Lower leg skin (tissue), 4 donors: ENCODE results near the gene DNAJC13. TPM values are rescaled to one million over a fixed set of nuclear protein-coding genes. Genes with fewer than 3 reads are reported as not detected.

Experiments used
- DNase-seq, 2 donors: peaks; one replicate each; pipeline ENCODE4 v3.0.0-alpha.2; 2019; ENCODE audit warnings: low spot score in 2 of 2
- H3K4me3 ChIP-seq: fragments of 200-600 bp; sonication (generic); 2 replicates; pipeline ENCODE4 v1.5.1; 2017; ENCODE audit warnings: mild to moderate bottlenecking, low read depth; ENCODE audit not compliant: poor library complexity, severe bottlenecking
- CTCF ChIP-seq, 3 donors: fragments of 450-650 bp; IDR thresholded peaks; one replicate each; pipeline ENCODE4 v1.5.1; 2016; ENCODE audit warnings: antibody characterized with exemption in 3 of 3, mild to moderate bottlenecking in 3 of 3, moderate library complexity in 2 of 3
- POLR2A ChIP-seq, 2 donors: fragments of 450-650 bp; IDR thresholded peaks; one replicate each; pipeline ENCODE4 v1.6.1; 2016 to 2017; ENCODE audit warnings: antibody characterized with exemption in 2 of 2, mild to moderate bottlenecking in 1 of 2, moderate library complexity in 1 of 2
- WGBS, 2 donors: methylation state at CpG; one replicate each; pipeline ENCODE4 v1.1.5; 2018; 5-methylcytosine and 5-hydroxymethylcytosine counted together
- intact Hi-C: fragments of 100-400 bp; cut with DNase I; formaldehyde crosslinking; loops from one replicate; pipeline ENCODE4 v1.15.0; 2023; ENCODE audit warnings: low total_unique reads
- total RNA-seq, 4 donors: library from RNA; depleted of rRNA; stranded (reverse); fragments of >200 nt; gene quantifications; one replicate each; pipeline ENCODE4 v1.1.0, GENCODE V29; 2016

DNAJC13 gene
- total RNA-seq, 4 donors from 2014 or later: 25.4 to 54.1 (median 31.2) TPM

- 84% methylated on average over 4 of the region's 4 CpGs for WGBS, 2 donors
- no peak for DNase-seq
- intact Hi-C loops: no loop called here
- no peak overlapping the region for H3K4me3 ChIP-seq
- TF ChIP-seq CTCF (IDR thresholded peaks at IDR 0.05): no peak
- no peak for TF ChIP-seq POLR2A (IDR thresholded peaks at IDR 0.05)
Observed at GRCh38 chr3:132416161-132416560, 1.1 kb upstream of the DNAJC13 start.

GRCh38 chr3:132417695-132418411 is 551 bp downstream of the DNAJC13 start:
- TF ChIP-seq POLR2A (IDR thresholded peaks at IDR 0.05) (no peak), CTCF (IDR thresholded peaks at IDR 0.05) (no peak)
- peak overlapping the region; percentile 87 for H3K4me3 ChIP-seq
- 0% methylated on average over 26 to 28 of the region's 28 CpGs for WGBS, 2 donors
- DNase-seq: peak in 1 of 2 donors; percentile 51
- intact Hi-C loops: no loop called here

- H3K4me3 ChIP-seq: no peak overlapping the region
- WGBS, 2 donors: 8 to 10% methylated on average over 4 of the region's 4 CpGs
- DNase-seq: no peak
- intact Hi-C loops: no loop called here
- TF ChIP-seq POLR2A (IDR thresholded peaks at IDR 0.05) (no peak), CTCF (IDR thresholded peaks at IDR 0.05) (no peak)
Observed at GRCh38 chr3:132418916-132419315, 1.6 kb downstream of the DNAJC13 start.

- no peak overlapping the region for H3K4me3 ChIP-seq
- TF ChIP-seq CTCF (IDR thresholded peaks at IDR 0.05): no peak
- no peak for TF ChIP-seq POLR2A (IDR thresholded peaks at IDR 0.05)
- intact Hi-C loops: no loop called here
- 86 to 95% methylated on average over 4 of the region's 4 CpGs for WGBS, 2 donors
- no peak for DNase-seq
Observed at GRCh38 chr3:132421832-132422231, 4.5 kb downstream of the DNAJC13 start.

- no peak for TF ChIP-seq POLR2A (IDR thresholded peaks at IDR 0.05)
- intact Hi-C loops: no loop called here
- 87 to 89% methylated on average over 1 of the region's 1 CpG for WGBS, 2 donors
- no peak for DNase-seq
- H3K4me3 ChIP-seq: no peak overlapping the region
Observed at GRCh38 chr3:132422531-132422930, 5.2 kb downstream of the DNAJC13 start.

GRCh38 chr3:132432639-132433038 is 15.3 kb downstream of the DNAJC13 start:
- H3K4me3 ChIP-seq: no peak overlapping the region
- 35 to 40% methylated on average over 2 of the region's 2 CpGs for WGBS, 2 donors
- TF ChIP-seq POLR2A (IDR thresholded peaks at IDR 0.05): no peak
- TF ChIP-seq CTCF (IDR thresholded peaks at IDR 0.05): no peak
- no peak for DNase-seq
- intact Hi-C loops: no loop called here
